PC-3 (cell line): Measurements from ENCODE around the gene SLC17A2. TPM values are rescaled to one million over a fixed set of nuclear protein-coding genes. Genes with fewer than 3 reads are reported as not detected.
"Not testable (repeated sequence)": the region's sequence is repeated elsewhere in the genome, so short reads cannot be mapped to it uniquely, and the experiment has no call there.

Experiments
- ATAC-seq: fragments of 200-7000 bp; cut with Tn5 transposase; 2 replicates; pipeline ENCODE4 v1.9.1; 2020; ENCODE audit warnings: mild to moderate bottlenecking, moderate library complexity
- BruUV-seq: library from RNA; stranded (reverse); fragments of 400-500 nt; replicated peaks from 2 replicates; lab custom pipeline; 2021; lab: Mats Ljungman, UMichigan
- CTCF ChIA-PET: fragments of 300-600 bp; sonication (Branson Sonifier 250); formaldehyde crosslinking; loops from one replicate; lab custom pipeline; 2022; ENCODE audit warnings: antibody characterized with exemption; lab: Charles Lee
- POLR2A ChIA-PET: fragments of 300-600 bp; sonication (Branson Sonifier 250); formaldehyde crosslinking; loops from one replicate; lab custom pipeline; 2022; ENCODE audit warnings: antibody characterized with exemption; ENCODE audit not compliant: unreplicated experiment; lab: Charles Lee
- DNase-seq: peaks from one replicate; pipeline ENCODE4 v3.0.0-alpha.2; 2015
- H2AFZ ChIP-seq: fragments of 300-600 bp; sonication (generic); 2 replicates; pipeline ENCODE4 v1.6.0; 2016; ENCODE audit warnings: antibody characterized with exemption, low read length
- H3F3A ChIP-seq: fragments of 300-600 bp; sonication (generic); one replicate; pipeline ENCODE4 v1.6.0; 2017; ENCODE audit warnings: antibody characterized with exemption, low read length, control low read depth, mild to moderate bottlenecking; ENCODE audit not compliant: unreplicated experiment
- H3K27ac ChIP-seq: fragments of 300-600 bp; sonication (generic); 2 replicates; pipeline ENCODE4 v1.5.1; 2016; ENCODE audit warnings: mild to moderate bottlenecking, low read length
- H3K27me3 ChIP-seq: fragments of 300-600 bp; sonication (generic); 2 replicates; pipeline ENCODE4 v1.6.1; 2016; ENCODE audit warnings: low read length, mixed read lengths
- H3K36me3 ChIP-seq: fragments of 300-600 bp; sonication (generic); 2 replicates; pipeline ENCODE4 v1.6.1; 2016; ENCODE audit warnings: low read depth, mixed run types, low read length, mixed read lengths
- H3K4me1 ChIP-seq: fragments of 300-600 bp; sonication (generic); 2 replicates; pipeline ENCODE4 v1.5.1; 2016; ENCODE audit warnings: low read length; ENCODE audit not compliant: insufficient read depth
- H3K4me2 ChIP-seq: fragments of 300-600 bp; sonication (generic); 2 replicates; pipeline ENCODE4 v1.6.0; 2016; ENCODE audit warnings: low read length
- H3K4me3 ChIP-seq: fragments of 300-600 bp; sonication (generic); 2 replicates; pipeline ENCODE4 v1.5.1; 2016; ENCODE audit warnings: mild to moderate bottlenecking, low read length, mixed read lengths
- H3K79me2 ChIP-seq: fragments of 300-600 bp; sonication (generic); 2 replicates; pipeline ENCODE4 v1.6.1; 2017; ENCODE audit warnings: low read length, mixed read lengths
- H3K9ac ChIP-seq: fragments of 300-600 bp; sonication (generic); 2 replicates; pipeline ENCODE4 v1.6.0; 2016; ENCODE audit warnings: mild to moderate bottlenecking, low read length
- H3K9me2 ChIP-seq: fragments of 300-600 bp; sonication (generic); replicated peaks from 2 replicates; pipeline ENCODE4 v1.6.1; 2016; ENCODE audit warnings: mixed run types, low read length, mixed read lengths
- H3K9me3 ChIP-seq: fragments of 300-600 bp; sonication (generic); 2 replicates; pipeline ENCODE4 v1.6.1; 2016; ENCODE audit warnings: low read length, mixed read lengths
- H4K20me1 ChIP-seq: fragments of 300-600 bp; sonication (generic); 2 replicates; pipeline ENCODE4 v1.6.1; 2016; ENCODE audit warnings: low read length, mixed read lengths
- CTCF ChIP-seq: fragments of 300-600 bp; sonication (generic); conservative IDR thresholded peaks from 2 replicates; pipeline ENCODE4 v1.5.1; 2017; ENCODE audit warnings: antibody characterized with exemption, low read depth, mild to moderate bottlenecking, low read length
- EZH2 ChIP-seq: fragments of 300-600 bp; sonication (generic); IDR thresholded peaks from one replicate; pipeline ENCODE4 v1.6.1; 2017; ENCODE audit warnings: antibody characterized with exemption, mild to moderate bottlenecking, low read length; ENCODE audit not compliant: unreplicated experiment
- EZH2phosphoT487 ChIP-seq: fragments of 300-600 bp; sonication (generic); IDR thresholded peaks from 2 replicates; pipeline ENCODE4 v1.6.1; 2018; ENCODE audit warnings: mild to moderate bottlenecking, antibody characterized with exemption, low read length, borderline replicate concordance
- intact Hi-C: fragments of 100-400 bp; cut with micrococcal nuclease; formaldehyde crosslinking; loops from 2 replicates; pipeline ENCODE4 v1.9.0; 2023
- total RNA-seq: library from RNA; depleted of rRNA; stranded (reverse); fragments of >200 nt; gene quantifications from 2 replicates; pipeline ENCODE4 v1.2.3, GENCODE V29; 2014

The SLC17A2 gene
- total RNA-seq, 1 experiment from 2014 or later: not detected

GRCh38 chr6:25949695-25950094, 19.2 kb upstream of the SLC17A2 start:
- CTCF ChIA-PET: no interaction called here

DNA sequence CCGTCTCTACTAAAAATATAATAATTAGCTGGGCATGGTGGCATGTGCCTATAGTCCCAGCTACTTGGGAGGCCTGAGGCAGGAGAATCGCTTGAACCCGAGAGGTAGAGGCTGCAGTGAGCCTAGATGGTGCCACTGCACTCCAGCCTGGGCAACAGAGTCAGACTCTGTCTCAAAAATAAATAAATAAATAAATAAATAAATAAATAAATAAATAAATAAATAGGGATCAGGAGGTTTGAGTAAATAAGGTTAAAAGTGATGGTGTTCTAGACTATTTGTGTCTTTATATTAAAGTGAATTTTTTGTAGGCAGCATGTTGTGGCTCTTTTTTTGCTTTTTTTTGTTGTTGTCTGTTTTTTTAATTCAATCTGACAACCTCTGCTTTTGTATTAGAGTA, 17.0 kb upstream of the SLC17A2 start:
- ATAC-seq, H3K4me3 ChIP-seq, H3K4me1 ChIP-seq, POLR2A ChIA-PET, H3F3A ChIP-seq, DNase-seq, BruUV-seq, CTCF ChIA-PET, H2AFZ ChIP-seq, H3K9ac ChIP-seq, H4K20me1 ChIP-seq, H3K27me3 ChIP-seq, H3K9me3 ChIP-seq, H3K9me2 ChIP-seq, H3K36me3 ChIP-seq, H3K79me2 ChIP-seq, H3K4me2 ChIP-seq, H3K27ac ChIP-seq: not testable (repeated sequence)
- intact Hi-C loops: loop anchor here (10.0 kb wide), 1 partner anchor 333 kb away; no protein-coding TSS in a partner anchor

More at GRCh38 chr6:25949695-25950094, 19.2 kb upstream of the SLC17A2 start:
- no peak for DNase-seq
- ATAC-seq: no peak
- H3K4me2 ChIP-seq: no peak overlapping the region
- no peak overlapping the region for H2AFZ ChIP-seq
- no peaks in the 10 kb centered on the region for H3F3A ChIP-seq
- H3K9ac ChIP-seq: no peak overlapping the region
- H3K79me2 ChIP-seq: no peaks in the 10 kb centered on the region
- H3K27ac ChIP-seq: no peak overlapping the region
- H3K9me2 ChIP-seq: no peaks in the 10 kb centered on the region
- no TSS peak for BruUV-seq
- no peaks in the 10 kb centered on the region for H3K36me3 ChIP-seq
- intact Hi-C loops: loop anchor here (10.0 kb wide), 1 partner anchor 335 kb away; no protein-coding TSS in a partner anchor
- POLR2A ChIA-PET: interaction anchor here (0.6 kb wide), 1 partner anchor 94 kb away, joined by 3 read pairs; a partner anchor contains a TSS
- H3K4me1 ChIP-seq: no peaks in the 10 kb centered on the region
- TF ChIP-seq CTCF: no peak
- no peaks in the 10 kb centered on the region for H4K20me1 ChIP-seq
- no peaks in the 10 kb centered on the region for H3K9me3 ChIP-seq
- no peak overlapping the region for H3K4me3 ChIP-seq
- no peaks in the 10 kb centered on the region for H3K27me3 ChIP-seq

DNA sequence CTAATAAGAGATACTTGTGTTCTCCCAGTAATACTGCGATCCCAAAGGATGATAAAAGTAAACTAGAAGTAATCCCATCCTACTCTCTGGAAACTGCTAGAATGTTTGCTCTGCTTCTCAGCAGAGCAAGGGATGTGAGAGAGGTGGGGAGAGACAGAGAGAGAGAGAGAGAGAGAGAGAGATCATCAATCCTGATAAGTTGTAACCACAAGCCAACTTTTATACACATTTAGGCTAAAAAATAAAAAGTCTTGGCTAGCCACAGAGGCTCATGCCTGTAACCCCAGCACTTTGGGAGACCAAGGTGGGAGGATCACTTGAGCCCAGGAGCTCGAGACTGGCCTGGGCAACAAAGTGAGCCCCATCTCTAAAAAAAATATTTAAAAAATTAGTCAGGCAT, 16.1 kb upstream of the SLC17A2 start:
- CTCF ChIA-PET: no interaction called here
- Histone ChIP-seq H3K9me3 (no peaks in the 10 kb centered on the region), H3K79me2 (no peaks in the 10 kb centered on the region), H3K4me3 (no peak overlapping the region), H3K9ac (no peak overlapping the region), H3K36me3 (no peaks in the 10 kb centered on the region), H3F3A (no peaks in the 10 kb centered on the region), H3K27ac (no peak overlapping the region), H3K4me2 (no peak overlapping the region), H3K9me2 (no peaks in the 10 kb centered on the region), H2AFZ (no peak overlapping the region), H4K20me1 (no peaks in the 10 kb centered on the region), H3K4me1 (no peaks in the 10 kb centered on the region), H3K27me3 (no peaks in the 10 kb centered on the region)
- no TSS peak for BruUV-seq
- POLR2A ChIA-PET: no interaction called here
- no peak for DNase-seq
- TF ChIP-seq EZH2phosphoT487 (no peak), EZH2 (no peak), CTCF (no peak)
- no peak for ATAC-seq
- intact Hi-C loops: loop anchor here (10.0 kb wide), 1 partner anchor 332 kb away; no protein-coding TSS in a partner anchor

DNA sequence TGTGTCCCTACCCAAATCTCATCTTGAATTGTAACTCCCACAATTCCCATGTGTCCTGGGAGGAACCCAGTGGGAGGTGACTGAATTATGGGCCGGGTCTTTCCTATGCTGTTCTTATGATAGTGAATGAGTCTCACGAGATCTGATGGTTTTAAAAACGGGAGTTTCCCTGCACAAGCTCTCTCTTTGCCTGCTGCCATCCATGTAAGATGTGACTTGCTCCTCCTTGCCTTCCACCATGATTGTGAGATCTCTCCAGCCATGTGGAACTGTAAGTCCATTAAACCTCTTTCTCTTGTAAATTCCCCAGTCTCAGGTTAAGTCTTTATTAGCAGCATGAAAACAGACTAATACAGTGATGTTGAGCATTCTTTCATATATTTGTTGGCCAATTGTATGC, 15.2 kb upstream of the SLC17A2 start:
- H3K27ac ChIP-seq, H3K9me3 ChIP-seq, H4K20me1 ChIP-seq, H3K27me3 ChIP-seq, H3K79me2 ChIP-seq, H3K4me1 ChIP-seq, H3K4me3 ChIP-seq, CTCF ChIA-PET, H3K9ac ChIP-seq, H3K4me2 ChIP-seq, POLR2A ChIA-PET, H3K36me3 ChIP-seq, H3K9me2 ChIP-seq, H3F3A ChIP-seq, ATAC-seq, BruUV-seq, DNase-seq, H2AFZ ChIP-seq: not testable (repeated sequence)
- intact Hi-C loops: loop anchor here (10.0 kb wide), 1 partner anchor 331 kb away; no protein-coding TSS in a partner anchor
